HG02943 (cell line): ENCODE results near the gene GZMB.
"Not testable (repeated sequence)": the region's sequence is repeated elsewhere in the genome, so short reads cannot be mapped to it uniquely, and the experiment has no call there.

ENCODE experiments used
- ATAC-seq: cut with Tn5 transposase; IDR thresholded peaks from one replicate; pipeline ENCODE4 v1.9.1; 2021; ENCODE audit warnings: mild to moderate bottlenecking, low read depth, moderate library complexity; ENCODE audit not compliant: unreplicated experiment

Gene GZMB

GRCh38 chr14:24632336-24632735, 1.7 kb downstream of the GZMB start:
- no peak for ATAC-seq

- no peak for ATAC-seq
Measured at GRCh38 chr14:24631749-24632335, 2.1 kb downstream of the GZMB start.

- no peak for ATAC-seq
Measured at GRCh38 chr14:24630872-24631477, 3.0 kb downstream of the GZMB start.

GRCh38 chr14:24630087-24630871, 3.7 kb downstream of the GZMB start:
- ATAC-seq, result no peak

- ATAC-seq, result no peak
Measured at GRCh38 chr14:24629521-24629920, 4.5 kb downstream of the GZMB start.

GRCh38 chr14:24613747-24614146, 20.2 kb downstream of the GZMB start:
- ATAC-seq, result no peak

GRCh38 chr14:24613241-24613640, 20.7 kb downstream of the GZMB start:
- ATAC-seq, result no peak

- ATAC-seq, result no peak
Measured at GRCh38 chr14:24612196-24612595, 21.8 kb downstream of the GZMB start.

GRCh38 chr14:24609655-24610344, 24.2 kb downstream of the GZMB start, which contains the start of gene GZMH:
TSS of gene GZMH (minus strand) at chr14:24609685. CDS start at chr14:24609613, 72 bp downstream.
- ATAC-seq, result no peak

GRCh38 chr14:24607635-24608514, 26.1 kb downstream of the GZMB start:
- no peak for ATAC-seq

GRCh38 chr14:24607081-24607480, 26.9 kb downstream of the GZMB start:
- no peak for ATAC-seq

GRCh38 chr14:24606297-24606696, 27.7 kb downstream of the GZMB start:
- ATAC-seq, result no peak

GRCh38 chr14:24605435-24606190, 28.4 kb downstream of the GZMB start:
- ATAC-seq, result no peak

GRCh38 chr14:24597403-24597802, 36.6 kb downstream of the GZMB start:
- ATAC-seq, result no peak

- ATAC-seq, result no peak
Measured at GRCh38 chr14:24595073-24595808, 38.7 kb downstream of the GZMB start.

- not testable (repeated sequence) for ATAC-seq
Measured at GRCh38 chr14:24591004-24591403, 43.0 kb downstream of the GZMB start.

GRCh38 chr14:24584402-24584801, 49.6 kb downstream of the GZMB start:
- not testable (repeated sequence) for ATAC-seq
